Naive thymus-derived CD4-positive, alpha-beta T cell (primary cell): ENCODE results near the gene AFDN. TPM values are rescaled to one million over a fixed set of nuclear protein-coding genes. Genes with fewer than 3 reads are reported as not detected.
A peak's percentile ranks its signal among the peaks of the same experiment; 100 is the strongest.

Experiments used
- ATAC-seq: fragments of 150-1000 bp; cut with Tn5 transposase; 2 replicates; pipeline ENCODE4 v1.10.0; 2021; ENCODE audit warnings: mild to moderate bottlenecking, moderate library complexity
- CTCF ChIA-PET: fragments of 350-600 bp; sonication (Branson Sonifier 250); formaldehyde crosslinking; loops from one replicate; lab custom pipeline; 2021; ENCODE audit warnings: antibody characterized with exemption; lab: Charles Lee
- POLR2A ChIA-PET: fragments of 350-600 bp; sonication (Branson Sonifier 250); formaldehyde crosslinking; loops from one replicate; lab custom pipeline; 2021; ENCODE audit warnings: antibody characterized with exemption, inconsistent platforms; lab: Charles Lee
- DNase-seq, 9 donors: peaks; one replicate each; pipeline versions ENCODE4 v3.0.0 to v3.0.0-alpha.2; 2020 to 2022; ENCODE audit warnings: mixed read lengths in 1 of 9
- H3K27ac ChIP-seq: one replicate; pipeline ENCODE4 v1.7.0; 2013; ENCODE audit warnings: mild to moderate bottlenecking, low read depth, low read length, moderate library complexity
- H3K27me3 ChIP-seq, 2 donors: one replicate each; pipeline ENCODE4 v1.7.0; 2013; ENCODE audit warnings: low read length in 2 of 2, mild to moderate bottlenecking in 2 of 2, moderate library complexity in 2 of 2; ENCODE audit not compliant: control insufficient read depth in 2 of 2, insufficient read depth in 2 of 2
- H3K36me3 ChIP-seq, 3 experiments: 1 replicate in 2 of 3; 2 replicates in 1 of 3; pipeline ENCODE4 v1.7.0; 2013; ENCODE audit warnings: low read length in 3 of 3, mild to moderate bottlenecking in 3 of 3, moderate library complexity in 1 of 3; ENCODE audit not compliant: insufficient read depth in 3 of 3, control insufficient read depth in 2 of 3
- H3K4me1 ChIP-seq, 2 donors: one replicate each; pipeline ENCODE4 v1.7.0; 2013; ENCODE audit warnings: low read length in 2 of 2, mild to moderate bottlenecking in 2 of 2, moderate library complexity in 1 of 2; ENCODE audit not compliant: control insufficient read depth in 2 of 2, insufficient read depth in 2 of 2
- H3K4me3 ChIP-seq: 2 replicates; pipeline ENCODE4 v1.7.0; 2013; ENCODE audit warnings: mild to moderate bottlenecking, low read length
- H3K9me3 ChIP-seq, 3 experiments: 1 replicate in 2 of 3; 2 replicates in 1 of 3; pipeline ENCODE4 v1.7.0; 2013; ENCODE audit warnings: low read length in 3 of 3; ENCODE audit not compliant: control insufficient read depth in 2 of 3
- H3K27ac Mint-ChIP-seq, 9 donors: one replicate each; pipeline ENCODE4 v1.8.0; 2020 to 2022; ENCODE audit warnings: mixed read lengths in 9 of 9, mild to moderate bottlenecking in 8 of 9, moderate library complexity in 5 of 9, inconsistent platforms in 2 of 9
- H3K27me3 Mint-ChIP-seq, 5 donors: one replicate each; pipeline ENCODE4 v1.8.0; 2021 to 2022; ENCODE audit warnings: mixed read lengths in 5 of 5, mild to moderate bottlenecking in 1 of 5
- H3K36me3 Mint-ChIP-seq, 5 donors: one replicate each; pipeline ENCODE4 v1.8.0; 2020 to 2022; ENCODE audit warnings: mixed read lengths in 5 of 5, mild to moderate bottlenecking in 3 of 5, inconsistent platforms in 1 of 5
- H3K4me1 Mint-ChIP-seq, 7 donors: one replicate each; pipeline ENCODE4 v1.8.0; 2020 to 2022; ENCODE audit warnings: mixed read lengths in 7 of 7, mild to moderate bottlenecking in 3 of 7, inconsistent platforms in 1 of 7
- H3K4me3 Mint-ChIP-seq, 10 donors: one replicate each; pipeline ENCODE4 v1.8.0; 2020 to 2022; ENCODE audit warnings: mild to moderate bottlenecking in 10 of 10, mixed read lengths in 10 of 10, moderate library complexity in 6 of 10, inconsistent platforms in 2 of 10
- H3K9me3 Mint-ChIP-seq, 11 donors: one replicate each; pipeline ENCODE4 v1.8.0; 2020 to 2022; ENCODE audit warnings: mixed read lengths in 11 of 11, mild to moderate bottlenecking in 4 of 11, inconsistent platforms in 1 of 11, moderate library complexity in 1 of 11
- intact Hi-C, 2 donors: fragments of 100-400 bp; cut with micrococcal nuclease; formaldehyde crosslinking; loops; one replicate each; pipeline ENCODE4 v1.15.1; 2023
- polyA plus RNA-seq, 2 donors: library from polyadenylated mRNA; unstranded; fragments of 300-500 nt; fragmentation: Illumina TruSeq; gene quantifications; one replicate each; pipeline ENCODE4 v1.2.3, GENCODE V29; 2021
- total RNA-seq, 6 experiments: library from RNA in 5 of 6; stranded (reverse) in 5 of 6; gene quantifications; 1 replicate in 5 of 6; 2 replicates in 1 of 6; pipeline ENCODE4 v1.2.3 and lab custom pipeline; 2021 to 2026

The AFDN gene
- total and polyA plus RNA-seq, 7 experiments from 2014 or later = 0.08 to 55.1 (median 3.6) TPM

DNA sequence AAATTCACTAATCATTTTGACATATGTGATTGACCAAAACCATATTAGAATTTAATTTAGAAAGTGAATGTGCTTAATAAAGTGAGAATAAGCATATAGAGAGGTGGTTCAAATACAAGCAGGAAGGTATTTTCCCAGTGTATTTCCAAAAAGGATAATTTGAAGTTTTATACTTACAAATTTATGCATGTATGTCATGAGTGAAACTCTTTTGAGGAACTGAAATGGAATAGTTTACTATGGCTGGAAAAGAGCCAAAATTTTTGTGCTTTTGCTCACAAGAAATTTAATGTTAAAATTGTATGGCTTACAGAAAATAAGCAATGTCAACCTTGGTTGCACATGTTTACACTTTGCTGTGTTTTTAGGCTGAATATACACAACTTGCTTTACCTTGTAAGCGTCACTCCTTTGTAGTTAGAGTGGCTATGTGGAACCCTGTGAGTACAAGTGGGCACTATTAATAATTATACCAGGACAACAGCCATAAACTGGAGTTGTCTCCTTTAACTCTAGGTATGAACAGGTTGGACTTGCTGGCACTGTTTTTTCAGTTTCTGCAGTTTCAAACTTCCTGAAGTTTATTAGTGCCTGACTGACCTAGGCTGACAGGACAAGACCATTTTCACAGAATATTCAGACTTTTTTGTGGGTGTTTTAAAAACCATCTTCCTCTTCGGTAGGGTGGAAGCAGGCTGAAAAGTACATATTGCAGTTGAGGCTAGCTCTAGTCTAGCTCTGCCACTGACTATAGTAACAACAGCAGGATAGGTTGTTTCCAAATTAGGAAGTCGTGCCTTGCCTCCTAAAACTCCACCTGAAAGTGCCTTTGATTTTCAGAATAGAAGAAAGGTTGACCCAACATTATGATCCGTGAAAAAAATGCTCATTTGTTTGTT lies 6.0 kb downstream of the AFDN start:
- peaks cover 0 to 17% (median 0%) of the 10 kb centered on the region in 11 donors for H3K9me3 Mint-ChIP-seq
- H3K27me3 Mint-ChIP-seq = peaks cover 55 to 77% (median 61%) of the 10 kb centered on the region in 5 donors
- Histone ChIP-seq H3K4me3 (no peak overlapping the region), H3K4me1 (peaks cover 0 to 4% of the 10 kb centered on the region in 2 donors), H3K27me3 (peaks cover 0 to 16% of the 10 kb centered on the region in 2 donors), H3K27ac (no peak overlapping the region), H3K9me3 (no peaks in the 10 kb centered on the region), H3K36me3 (no peaks in the 10 kb centered on the region)
- H3K4me1 Mint-ChIP-seq = peaks cover 0 to 57% (median 8%) of the 10 kb centered on the region in 7 donors
- CTCF ChIA-PET = interaction anchor here (0.6 kb wide), 1 partner anchor 36 kb away, joined by 4 read pairs; no protein-coding TSS in a partner anchor
- peaks cover 0 to 7% (median 0%) of the 10 kb centered on the region in 5 donors for H3K36me3 Mint-ChIP-seq
- peak overlapping the region in 1 of 9 donors; percentile 72 for H3K27ac Mint-ChIP-seq
- POLR2A ChIA-PET = no interaction called here
- no peak for ATAC-seq
- intact Hi-C loops = no loop called here
- H3K4me3 Mint-ChIP-seq = peak overlapping the region in 1 of 10 donors; percentile 79
- DNase-seq = no peak

GRCh38 chr6:167833396-167833763 lies 6.7 kb downstream of the AFDN start:
- DNase-seq = no peak
- peak overlapping the region in 1 of 9 donors; percentile 72 for H3K27ac Mint-ChIP-seq
- Histone ChIP-seq H3K36me3 (no peaks in the 10 kb centered on the region), H3K27ac (no peak overlapping the region), H3K9me3 (no peaks in the 10 kb centered on the region), H3K27me3 (peaks cover 0 to 16% of the 10 kb centered on the region in 2 donors), H3K4me3 (no peak overlapping the region), H3K4me1 (no peaks in the 10 kb centered on the region)
- POLR2A ChIA-PET = no interaction called here
- H3K4me3 Mint-ChIP-seq = peak overlapping the region in 1 of 10 donors; percentile 79
- peaks cover 53 to 73% (median 60%) of the 10 kb centered on the region in 5 donors for H3K27me3 Mint-ChIP-seq
- ATAC-seq = no peak
- CTCF ChIA-PET = no interaction called here
- intact Hi-C loops = no loop called here
- peaks cover 0 to 5% (median 0%) of the 10 kb centered on the region in 5 donors for H3K36me3 Mint-ChIP-seq
- peaks cover 0 to 51% (median 4%) of the 10 kb centered on the region in 7 donors for H3K4me1 Mint-ChIP-seq
- H3K9me3 Mint-ChIP-seq = peaks cover 0 to 10% (median 0%) of the 10 kb centered on the region in 11 donors

DNA sequence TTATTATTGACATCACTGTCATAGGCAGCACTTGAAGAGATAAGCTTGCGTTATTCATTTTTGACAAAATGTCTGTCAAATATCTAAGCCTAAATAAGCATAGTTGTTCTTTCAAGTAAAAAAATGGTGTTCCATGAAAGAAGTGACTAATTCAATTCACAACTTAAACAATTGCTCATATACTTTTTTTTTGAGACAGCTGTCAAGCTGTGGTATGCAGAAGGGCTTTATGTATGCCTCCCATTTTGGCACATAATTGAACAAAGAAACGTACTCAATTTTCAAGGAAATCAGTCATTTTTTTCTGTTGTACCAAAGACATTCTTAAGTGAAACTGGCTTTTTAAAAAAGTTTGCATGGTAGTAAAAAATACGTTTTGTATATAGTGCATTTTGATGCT lies 8.5 kb downstream of the AFDN start:
- H3K27ac Mint-ChIP-seq = no peak overlapping the region
- peaks cover 0 to 2% (median 0%) of the 10 kb centered on the region in 5 donors for H3K36me3 Mint-ChIP-seq
- POLR2A ChIA-PET = no interaction called here
- CTCF ChIA-PET = no interaction called here
- peaks cover 0 to 38% (median 4%) of the 10 kb centered on the region in 7 donors for H3K4me1 Mint-ChIP-seq
- DNase-seq (no peak), ATAC-seq (no peak)
- no peaks in the 10 kb centered on the region for H3K9me3 ChIP-seq
- H3K27me3 ChIP-seq = peaks cover 0 to 4% of the 10 kb centered on the region in 2 donors
- H3K4me1 ChIP-seq = no peaks in the 10 kb centered on the region
- no peaks in the 10 kb centered on the region for H3K36me3 ChIP-seq
- H3K4me3 Mint-ChIP-seq = no peak overlapping the region
- intact Hi-C loops = no loop called here
- H3K4me3 ChIP-seq = no peak overlapping the region
- H3K9me3 Mint-ChIP-seq = peaks cover 0 to 5% (median 0%) of the 10 kb centered on the region in 11 donors
- peaks cover 37 to 57% (median 44%) of the 10 kb centered on the region in 5 donors for H3K27me3 Mint-ChIP-seq
- no peak overlapping the region for H3K27ac ChIP-seq

DNA sequence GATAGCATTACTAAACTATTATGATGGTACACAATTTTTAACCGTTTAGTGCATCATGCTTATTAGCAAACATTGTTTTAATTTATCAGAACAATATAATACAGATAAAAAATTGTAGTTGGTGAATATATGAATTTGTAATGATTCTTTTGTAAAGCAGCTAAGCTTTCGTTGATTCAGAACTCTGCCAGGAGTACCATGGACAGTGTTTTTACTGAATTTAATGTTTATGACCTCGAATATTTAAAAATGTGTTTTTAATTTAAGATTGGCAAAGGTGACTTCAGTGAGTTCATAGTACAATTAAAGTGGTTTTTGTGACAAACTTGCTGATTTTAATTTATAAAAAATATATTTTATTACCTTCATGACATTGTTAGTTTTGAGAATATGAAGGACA lies 10.0 kb downstream of the AFDN start:
- H3K4me1 ChIP-seq = no peaks in the 10 kb centered on the region
- H3K9me3 ChIP-seq = no peaks in the 10 kb centered on the region
- POLR2A ChIA-PET = no interaction called here
- H3K4me3 Mint-ChIP-seq = no peak overlapping the region
- CTCF ChIA-PET = no interaction called here
- no peak overlapping the region for H3K4me3 ChIP-seq
- no peaks in the 10 kb centered on the region for H3K9me3 Mint-ChIP-seq
- intact Hi-C loops = no loop called here
- ATAC-seq (no peak), DNase-seq (no peak)
- H3K27ac Mint-ChIP-seq = no peak overlapping the region
- no peaks in the 10 kb centered on the region for H3K36me3 ChIP-seq
- peaks cover 26 to 43% (median 30%) of the 10 kb centered on the region in 5 donors for H3K27me3 Mint-ChIP-seq
- no peak overlapping the region for H3K27ac ChIP-seq
- no peaks in the 10 kb centered on the region for H3K27me3 ChIP-seq
- peaks cover 0 to 2% (median 0%) of the 10 kb centered on the region in 5 donors for H3K36me3 Mint-ChIP-seq
- H3K4me1 Mint-ChIP-seq = peaks cover 0 to 27% (median 4%) of the 10 kb centered on the region in 7 donors

DNA sequence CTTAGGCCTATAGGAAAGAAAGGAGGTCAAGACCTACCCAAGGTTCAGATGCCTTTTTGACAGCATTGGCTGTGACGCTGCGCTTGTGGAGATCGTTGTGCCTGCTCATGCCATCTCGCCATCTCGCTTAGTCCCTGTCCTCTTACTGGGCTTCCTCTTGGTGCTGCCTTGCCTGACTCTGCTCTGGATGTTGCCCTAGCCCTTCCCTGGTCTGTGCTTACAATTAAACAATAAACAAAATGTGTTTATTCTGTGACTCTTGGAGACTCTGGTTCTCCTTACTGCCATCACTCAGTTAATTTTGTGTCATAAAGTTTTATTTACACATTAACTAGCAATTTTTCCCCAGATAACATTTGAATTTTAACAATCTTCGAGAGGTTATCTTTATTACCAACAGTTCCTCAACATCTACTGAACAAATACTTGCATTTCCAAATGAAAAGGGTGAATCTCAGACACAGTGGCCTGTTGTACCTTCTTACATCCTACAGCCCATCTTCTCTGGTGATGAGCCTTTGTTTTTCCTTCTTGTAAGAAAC lies 11.6 kb downstream of the AFDN start:
- intact Hi-C loops = no loop called here
- Histone ChIP-seq H3K27ac (no peak overlapping the region), H3K27me3 (no peaks in the 10 kb centered on the region), H3K4me1 (no peaks in the 10 kb centered on the region), H3K4me3 (no peak overlapping the region), H3K36me3 (no peaks in the 10 kb centered on the region), H3K9me3 (no peaks in the 10 kb centered on the region)
- H3K36me3 Mint-ChIP-seq = peaks cover 0 to 2% (median 0%) of the 10 kb centered on the region in 5 donors
- H3K4me3 Mint-ChIP-seq = no peak overlapping the region
- H3K27ac Mint-ChIP-seq = no peak overlapping the region
- POLR2A ChIA-PET = no interaction called here
- DNase-seq (no peak), ATAC-seq (no peak)
- no peaks in the 10 kb centered on the region for H3K9me3 Mint-ChIP-seq
- peaks cover 17 to 36% (median 21%) of the 10 kb centered on the region in 5 donors for H3K27me3 Mint-ChIP-seq
- CTCF ChIA-PET = no interaction called here
- peaks cover 0 to 14% (median 2%) of the 10 kb centered on the region in 7 donors for H3K4me1 Mint-ChIP-seq

DNA sequence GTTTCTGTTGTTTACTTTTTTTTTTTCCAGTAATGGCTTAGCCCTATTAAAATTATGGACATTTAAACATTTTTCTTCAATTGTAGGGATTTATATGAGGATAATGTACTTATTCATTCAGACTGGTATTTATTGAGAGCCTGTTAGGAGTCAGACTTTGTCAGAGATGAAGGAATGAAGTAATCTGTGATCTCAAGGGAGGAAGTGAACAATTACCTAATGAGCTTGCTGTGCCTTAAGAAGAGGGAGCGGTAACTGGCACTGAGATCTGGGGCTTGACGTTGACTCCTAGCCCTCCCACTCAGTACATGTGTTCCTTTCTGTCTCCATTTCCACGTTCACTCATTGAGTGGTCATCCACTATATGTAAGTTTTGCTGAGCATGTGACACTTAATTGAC lies 12.6 kb downstream of the AFDN start:
- H3K4me1 Mint-ChIP-seq = peaks cover 0 to 6% (median 0%) of the 10 kb centered on the region in 7 donors
- Histone ChIP-seq H3K9me3 (no peaks in the 10 kb centered on the region), H3K4me3 (no peak overlapping the region), H3K27ac (no peak overlapping the region), H3K4me1 (no peaks in the 10 kb centered on the region), H3K36me3 (no peaks in the 10 kb centered on the region), H3K27me3 (no peaks in the 10 kb centered on the region)
- ATAC-seq (no peak), DNase-seq (no peak)
- H3K27ac Mint-ChIP-seq = no peak overlapping the region
- H3K36me3 Mint-ChIP-seq = peaks cover 0 to 2% (median 0%) of the 10 kb centered on the region in 5 donors
- CTCF ChIA-PET = no interaction called here
- intact Hi-C loops = no loop called here
- no peak overlapping the region for H3K4me3 Mint-ChIP-seq
- H3K27me3 Mint-ChIP-seq = peaks cover 9 to 32% (median 22%) of the 10 kb centered on the region in 5 donors
- POLR2A ChIA-PET = no interaction called here
- H3K9me3 Mint-ChIP-seq = no peaks in the 10 kb centered on the region
